Subcutaneous adipose tissue (tissue), 4 donors: ENCODE measurements around the gene CAMTA1. TPM values are rescaled to one million over a fixed set of nuclear protein-coding genes. Genes with fewer than 3 reads are reported as not detected.

Experiments used
- total RNA-seq, 4 donors: library from RNA; depleted of rRNA; stranded (reverse); fragments of >200 nt; gene quantifications; one replicate each; pipeline ENCODE4 v1.1.0, GENCODE V29; 2016
- TF ChIP-seq, protein P1 (sequence below): fragments of 450-650 bp; IDR thresholded peaks from one replicate; pipeline ENCODE4 v1.5.1; 2016; ENCODE audit warnings: low read depth, mild to moderate bottlenecking, control low read depth, antibody characterized with exemption, moderate library complexity

Gene CAMTA1
- total RNA-seq, 4 donors from 2014 or later, result 58.6 to 82.5 (median 78.0) TPM

DNA sequence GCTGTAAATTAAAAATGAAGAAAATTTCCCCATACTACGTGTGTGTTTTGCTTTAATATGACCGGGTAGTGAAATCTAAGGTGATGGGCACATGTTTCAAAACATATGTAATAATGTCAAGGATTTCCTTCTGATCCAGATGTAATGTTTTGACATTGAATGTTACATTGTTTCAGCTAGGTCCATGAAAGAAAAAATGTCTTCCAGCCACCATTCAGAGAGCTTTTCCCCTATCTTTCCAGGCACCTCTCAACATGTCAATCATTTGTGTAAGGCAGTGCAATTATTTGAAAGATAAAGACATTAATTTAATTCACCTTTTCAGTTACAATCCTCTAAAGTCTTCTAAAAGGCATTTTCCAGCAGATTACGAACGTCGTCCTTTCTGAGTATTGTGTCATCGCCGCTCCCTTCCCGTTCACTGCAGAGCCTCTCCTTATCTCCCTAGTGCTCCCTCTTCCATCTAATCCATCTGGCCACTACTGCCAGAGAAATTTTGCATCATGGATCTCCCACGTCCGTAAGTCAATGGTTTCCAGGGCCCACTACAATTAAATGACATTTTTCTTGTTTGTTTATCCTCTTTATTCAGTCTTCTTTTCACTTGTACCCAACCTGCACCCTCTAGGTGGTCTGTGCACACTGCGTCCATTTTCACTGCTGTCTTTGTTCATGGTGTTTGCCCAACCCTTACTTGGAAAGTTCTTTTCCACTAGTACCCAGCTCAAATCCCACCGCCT is 984.6 kb downstream of the CAMTA1 start:
- TF ChIP-seq, protein P1, sequence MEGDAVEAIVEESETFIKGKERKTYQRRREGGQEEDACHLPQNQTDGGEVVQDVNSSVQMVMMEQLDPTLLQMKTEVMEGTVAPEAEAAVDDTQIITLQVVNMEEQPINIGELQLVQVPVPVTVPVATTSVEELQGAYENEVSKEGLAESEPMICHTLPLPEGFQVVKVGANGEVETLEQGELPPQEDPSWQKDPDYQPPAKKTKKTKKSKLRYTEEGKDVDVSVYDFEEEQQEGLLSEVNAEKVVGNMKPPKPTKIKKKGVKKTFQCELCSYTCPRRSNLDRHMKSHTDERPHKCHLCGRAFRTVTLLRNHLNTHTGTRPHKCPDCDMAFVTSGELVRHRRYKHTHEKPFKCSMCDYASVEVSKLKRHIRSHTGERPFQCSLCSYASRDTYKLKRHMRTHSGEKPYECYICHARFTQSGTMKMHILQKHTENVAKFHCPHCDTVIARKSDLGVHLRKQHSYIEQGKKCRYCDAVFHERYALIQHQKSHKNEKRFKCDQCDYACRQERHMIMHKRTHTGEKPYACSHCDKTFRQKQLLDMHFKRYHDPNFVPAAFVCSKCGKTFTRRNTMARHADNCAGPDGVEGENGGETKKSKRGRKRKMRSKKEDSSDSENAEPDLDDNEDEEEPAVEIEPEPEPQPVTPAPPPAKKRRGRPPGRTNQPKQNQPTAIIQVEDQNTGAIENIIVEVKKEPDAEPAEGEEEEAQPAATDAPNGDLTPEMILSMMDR, result no peak

DNA sequence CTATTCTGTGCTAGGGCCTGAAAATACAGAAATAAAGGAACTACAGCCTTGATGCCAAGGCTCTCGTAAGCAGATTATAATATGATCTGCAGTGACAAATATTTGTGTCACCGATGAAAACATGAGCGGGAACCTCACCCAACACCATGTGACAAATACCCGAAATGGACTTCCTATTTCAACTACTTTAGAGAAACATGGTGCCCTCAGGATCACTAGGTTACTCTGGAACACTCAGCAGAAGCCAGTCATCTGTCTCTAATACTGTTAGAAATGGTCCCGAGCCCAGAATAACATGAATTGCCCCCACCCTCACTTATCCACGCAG is 985.4 kb downstream of the CAMTA1 start:
- TF ChIP-seq, protein P1, result no peak

DNA sequence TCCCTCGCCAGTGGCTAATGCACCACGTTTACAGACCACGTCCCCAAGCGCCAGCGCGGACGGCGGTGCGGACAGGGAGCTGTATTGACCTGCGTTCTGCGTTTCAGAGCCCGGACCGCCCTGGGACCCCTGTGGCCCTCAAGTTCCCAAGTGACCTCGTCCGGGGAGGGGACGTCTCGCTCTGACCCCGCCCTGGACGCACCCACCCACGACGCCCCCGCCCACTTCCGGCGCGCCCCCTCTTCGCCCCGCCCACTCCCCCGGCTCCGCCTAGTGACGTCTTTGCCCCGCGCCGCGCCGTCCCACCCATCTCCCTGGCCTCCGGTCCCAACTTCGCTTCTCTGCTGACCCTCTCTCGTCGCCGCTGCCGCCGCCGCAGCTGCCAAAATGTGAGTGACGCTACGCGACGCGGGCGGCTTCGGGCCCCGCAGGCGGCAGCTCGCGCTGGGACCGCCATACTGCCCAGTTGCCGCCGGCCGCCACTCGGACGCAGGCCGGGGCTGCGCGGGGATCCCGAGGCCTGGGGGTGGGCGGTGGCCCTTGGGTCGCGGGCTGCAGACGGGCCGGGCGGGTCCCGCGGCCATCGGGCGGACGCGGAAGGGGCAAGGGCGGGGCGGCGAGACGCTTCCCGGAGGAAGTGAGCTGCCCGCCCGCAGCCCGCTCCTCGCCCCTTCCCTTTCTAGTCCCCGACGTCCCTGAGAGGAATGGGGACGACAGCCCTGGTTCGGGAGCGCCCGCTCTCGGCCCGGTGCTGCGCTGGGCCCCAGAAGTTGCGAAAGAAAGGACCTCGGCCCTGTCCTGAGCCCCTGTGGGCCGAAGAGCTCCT is 986.0 kb downstream of the CAMTA1 start, which contains the start of gene VAMP3:
Gene VAMP3, plus strand, starts transcription at position 300 of the 826 bp plus-strand sequence. Its CDS starts 88 bp downstream, at position 388.
- TF ChIP-seq, protein P1, result no peak

DNA sequence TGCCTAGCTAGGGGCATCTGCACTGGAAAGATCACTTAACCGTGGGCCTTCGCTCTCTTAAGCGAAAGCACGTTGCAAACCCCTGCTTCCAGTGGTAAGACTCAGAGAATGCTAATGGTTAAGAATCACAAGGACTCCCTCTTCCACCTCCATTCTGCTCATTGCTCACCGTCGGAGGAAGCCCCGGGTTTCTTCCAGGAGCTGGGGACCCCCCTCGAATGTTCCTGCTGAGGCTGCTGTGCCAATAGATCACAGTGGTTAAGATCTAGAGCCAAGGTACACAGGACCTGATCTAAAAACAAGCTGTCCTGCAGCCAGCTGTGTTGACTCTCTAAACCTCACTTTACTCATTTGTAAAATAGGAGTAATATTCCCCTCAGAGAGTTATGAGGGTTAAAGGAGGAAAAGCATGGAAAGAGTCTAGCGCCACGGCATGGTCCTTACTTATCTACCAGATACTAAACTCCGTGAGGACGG is 986.6 kb downstream of the CAMTA1 start:
- TF ChIP-seq, protein P1, result no peak

DNA sequence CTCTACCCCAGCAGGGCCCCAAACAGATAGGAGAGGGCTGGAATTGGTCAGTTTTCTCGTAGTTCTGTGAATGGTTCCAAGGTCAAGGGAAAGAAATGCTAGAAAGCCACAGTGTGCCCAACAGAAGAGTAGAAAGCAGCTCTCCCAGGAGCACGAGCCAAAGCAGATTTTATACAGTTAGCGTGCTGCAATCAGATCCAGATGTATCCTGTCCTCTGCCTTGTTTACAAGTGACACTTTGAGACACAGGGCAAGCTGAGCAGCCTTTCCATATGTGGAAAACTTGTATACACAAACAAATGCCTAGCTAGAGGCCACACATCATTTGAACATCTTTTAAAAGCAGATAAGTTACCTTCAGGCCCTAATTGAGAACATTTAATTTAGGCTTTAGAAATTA is 992.3 kb downstream of the CAMTA1 start:
- TF ChIP-seq, protein P1, result no peak

DNA sequence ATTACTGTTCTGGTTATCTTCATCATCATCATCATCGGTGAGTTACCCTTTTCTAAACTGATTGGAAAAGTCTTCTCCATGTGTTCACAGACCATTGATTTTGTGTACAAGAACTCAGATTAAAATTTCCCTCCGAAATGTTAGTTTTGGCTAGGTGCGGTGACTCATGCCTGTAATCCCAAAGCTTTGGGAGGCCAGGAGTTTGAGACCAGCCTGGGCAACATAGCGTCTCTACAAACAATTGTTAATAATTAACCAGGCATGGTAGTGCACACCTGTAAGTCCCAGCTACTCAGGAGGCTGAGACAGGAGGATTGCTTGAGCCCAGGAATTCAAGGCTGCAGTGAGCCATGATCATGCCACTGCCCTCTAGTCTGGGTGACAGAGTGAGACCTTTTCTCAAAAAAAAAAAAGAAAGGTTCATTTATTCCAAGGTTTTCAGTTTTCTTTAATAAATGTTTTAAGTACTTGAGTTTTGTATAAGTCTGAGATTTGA is 992.9 kb downstream of the CAMTA1 start:
- TF ChIP-seq, protein P1, result no peak

DNA sequence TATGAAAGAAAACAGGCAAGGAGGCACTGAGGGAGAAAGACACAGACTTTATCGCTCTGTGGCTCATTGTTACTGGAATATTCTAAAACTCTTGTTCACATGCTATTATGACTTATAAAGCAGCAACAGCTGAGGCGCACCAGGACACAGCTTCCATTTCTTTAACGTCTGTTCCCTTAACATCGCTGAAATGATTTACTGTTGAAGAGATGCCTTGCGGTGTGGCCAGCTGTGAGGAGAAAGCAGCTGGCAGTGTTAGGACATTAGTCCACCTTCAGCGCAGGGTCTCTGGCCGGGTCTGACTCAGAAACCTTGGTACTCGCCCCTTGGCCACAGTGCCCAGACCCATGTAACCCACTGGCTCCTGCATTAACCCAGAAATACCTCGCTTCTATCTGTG is 995.7 kb downstream of the CAMTA1 start:
- TF ChIP-seq, protein P1, result no peak
